Myocyte (in vitro differentiated cells): ENCODE data around the gene TTLL10. TPM values are rescaled to one million over a fixed set of nuclear protein-coding genes. Genes with fewer than 3 reads are reported as not detected.
A peak's percentile ranks its signal among the peaks of the same experiment; 100 is the strongest.

ENCODE experiments used
- DNase-seq: peaks from one replicate; pipeline ENCODE4 v3.0.0-alpha.2; 2012; ENCODE audit warnings: low read depth
- microRNA counts: library from miRNA; unstranded; fragments of <30 nt; microRNA quantifications from one replicate; lab custom pipeline; 2016
- microRNA-seq: library from miRNA; unstranded; fragments of <30 nt; microRNA quantifications from one replicate; pipeline ENCODE4, GENCODE V29; 2016
- total RNA-seq: library from RNA; depleted of rRNA; stranded (reverse); fragments of >200 nt; gene quantifications from 2 replicates; pipeline ENCODE4 v1.2.3, GENCODE V29; 2014

The TTLL10 gene
- total RNA-seq, 1 donor from 2014 or later: not detected

DNA sequence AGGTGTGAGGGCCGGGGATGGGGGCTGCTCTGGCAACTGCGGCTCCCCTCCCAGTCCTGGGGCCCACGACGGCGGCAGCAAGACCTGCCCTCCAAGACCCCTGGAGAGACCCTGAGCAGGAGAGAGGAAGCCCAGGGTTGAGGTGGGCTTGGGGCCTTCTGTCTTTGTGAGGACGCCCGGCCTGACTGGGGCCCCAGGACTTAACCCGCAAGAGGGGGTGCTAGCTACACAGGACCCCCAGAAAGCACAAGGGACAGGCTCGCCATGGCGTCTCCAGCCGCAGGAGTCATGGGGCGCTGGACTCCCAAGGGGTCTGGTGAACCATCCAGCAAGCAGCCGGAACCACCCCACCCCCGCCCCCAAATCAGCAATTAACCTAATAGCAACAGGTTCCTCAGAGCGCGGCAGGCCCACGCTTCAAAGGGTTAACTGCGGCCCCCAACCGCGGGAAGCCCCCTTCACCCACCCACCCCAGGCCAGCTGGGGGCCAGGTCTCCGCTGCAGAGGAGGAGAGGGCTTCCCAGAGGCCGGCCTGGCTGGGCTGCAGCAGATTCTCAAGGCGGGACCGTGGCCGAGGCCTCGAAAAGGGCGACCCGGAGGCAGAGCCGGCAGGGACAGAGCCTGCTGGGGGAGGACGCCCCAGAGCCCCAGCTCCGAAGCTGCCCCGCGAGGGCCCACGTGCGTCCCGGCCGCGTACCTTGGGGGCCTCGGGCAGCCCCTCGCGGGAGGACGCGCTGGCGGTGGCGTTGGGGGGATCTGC, 72.3 kb downstream of the TTLL10 start:
- no peak for DNase-seq

DNA sequence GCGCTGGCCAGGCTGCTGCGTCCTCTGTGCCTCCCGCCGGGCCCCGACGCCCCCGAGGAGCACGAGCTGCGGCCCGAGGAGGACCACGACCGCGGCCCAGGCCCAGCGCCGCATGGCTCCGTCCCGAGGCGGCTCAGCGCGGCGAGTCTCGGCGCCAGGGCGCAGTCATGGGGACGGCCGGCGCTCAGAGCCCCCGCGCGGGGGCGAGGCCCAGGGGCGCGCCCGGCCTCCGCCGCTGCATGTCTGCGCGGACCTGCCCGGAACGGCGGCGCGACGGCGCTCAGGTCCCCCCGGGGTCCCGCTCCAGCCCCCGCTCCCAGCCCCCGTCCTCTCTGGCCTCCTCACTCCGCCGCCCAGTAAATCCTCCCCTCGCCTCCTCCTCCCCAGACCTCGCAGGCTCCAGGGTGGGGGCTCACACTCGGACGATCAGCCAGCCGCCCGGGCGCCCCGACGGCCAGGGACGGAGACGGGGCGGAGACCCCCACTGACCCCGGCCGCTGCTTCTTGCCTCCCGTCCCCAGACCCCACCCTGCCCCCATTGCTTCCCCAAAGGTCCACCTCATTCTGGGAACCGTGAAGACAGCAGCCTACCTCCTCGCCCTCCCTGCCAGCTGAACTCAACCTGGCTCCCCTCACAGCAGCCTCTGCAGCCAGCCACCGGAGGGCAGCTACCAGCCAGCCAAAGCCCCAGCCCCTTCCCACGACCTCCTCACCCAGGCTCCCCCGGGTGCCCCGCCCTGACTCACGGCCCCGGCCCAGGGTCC, 73.1 kb downstream of the TTLL10 start, which contains the start of gene C1QTNF12:
TSS of gene C1QTNF12 (minus strand) at position 146 of the 764 bp plus-strand sequence. CDS start at position 114, 32 bp downstream.
- DNase-seq: no peak

DNA sequence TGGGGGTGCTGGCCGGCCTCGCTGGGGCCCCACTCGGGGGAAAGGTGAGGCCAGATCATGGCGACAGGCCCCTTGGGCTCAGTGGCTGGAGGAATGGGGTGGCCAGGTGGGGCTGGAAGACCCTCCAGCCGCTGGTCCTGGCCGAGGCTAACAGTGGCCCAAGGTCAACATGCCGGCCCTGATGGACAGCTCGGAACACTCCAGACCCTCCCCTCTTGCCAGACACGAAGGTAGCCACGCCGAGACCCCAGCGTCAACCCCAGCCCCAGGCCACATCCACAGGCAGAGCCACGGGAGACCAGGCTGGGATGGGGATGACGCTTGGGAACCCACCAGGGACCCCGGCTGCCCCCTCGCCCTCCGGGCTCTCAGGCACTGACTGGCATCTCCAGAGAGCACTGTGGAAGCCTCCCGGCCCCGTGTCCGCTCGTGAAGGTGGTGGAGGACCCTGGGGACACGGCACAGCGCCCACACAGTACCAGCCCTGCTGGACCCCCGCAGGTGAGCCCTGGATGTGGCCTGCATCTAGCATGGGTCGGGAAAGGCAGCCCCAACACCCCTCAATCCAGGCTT, 73.7 kb downstream of the TTLL10 start:
- no peak for DNase-seq

MicroRNAs encoded within 50 kb of the gene (microRNA counts, 767-probe panel; counts per million panel counts)
- not detected for microRNA hsa-miR-200a-3p (lab: Ali Mortazavi, UCI)
- not detected for microRNA hsa-miR-200b-3p (lab: Ali Mortazavi, UCI)
- microRNA hsa-miR-429 (lab: Ali Mortazavi, UCI): not detected

Small RNAs within 50 kb of the gene (microRNA-seq; reads per million reads assigned to microRNA genes)
- gene MIR200A (1.6 reads per million, percentile 3 among the genes with 10 or more reads in this experiment), gene MIR200B (6.6 reads per million, percentile 27 among the genes with 10 or more reads in this experiment), gene MIR429 (4.5 reads per million, percentile 20 among the genes with 10 or more reads in this experiment)

Other genes with a start within 250 kb of the TTLL10 start
- gene SAMD11, start 250.0 kb upstream of the TTLL10 start, total RNA-seq: 0.86 and 1.4 TPM in 2 replicates
- 70.2 and 71.9 TPM in 2 replicates for gene NOC2L, start 214.6 kb upstream of the TTLL10 start, total RNA-seq
- gene KLHL17, start 213.3 kb upstream of the TTLL10 start, total RNA-seq: 5.6 and 13.6 TPM in 2 replicates
- gene PLEKHN1, start 207.4 kb upstream of the TTLL10 start, total RNA-seq: 0.24 TPM in 1 of 2 replicates, not detected in the other
- gene PERM1, start 191.8 kb upstream of the TTLL10 start, total RNA-seq: 1.4 TPM in 1 of 2 replicates, not detected in the other
- gene HES4, start 173.8 kb upstream of the TTLL10 start, total RNA-seq: 45.8 and 63.9 TPM in 2 replicates
- 103 and 148 TPM in 2 replicates for gene ISG15, start 160.4 kb upstream of the TTLL10 start, total RNA-seq
- 108 and 171 TPM in 2 replicates for gene AGRN, start 153.8 kb upstream of the TTLL10 start, total RNA-seq
- 0.05 and 0.83 TPM in 2 replicates for gene RNF223, start 99.6 kb upstream of the TTLL10 start, total RNA-seq
- 10.0 and 11.7 TPM in 2 replicates for gene C1orf159, start 57.8 kb upstream of the TTLL10 start, total RNA-seq
- 0.47 TPM in 1 of 2 replicates, not detected in the other for gene TNFRSF18, start 32.7 kb downstream of the TTLL10 start, total RNA-seq
- not detected in 2 replicates for gene TNFRSF4, start 40.3 kb downstream of the TTLL10 start, total RNA-seq
- gene SDF4, start 58.1 kb downstream of the TTLL10 start, total RNA-seq: 142 and 150 TPM in 2 replicates
- gene B3GALT6, start 58.4 kb downstream of the TTLL10 start, total RNA-seq: 61.8 and 68.1 TPM in 2 replicates
- gene C1QTNF12, start 72.8 kb downstream of the TTLL10 start, total RNA-seq: 1.2 TPM in 1 of 2 replicates, not detected in the other
- 50.3 and 52.2 TPM in 2 replicates for gene UBE2J2, start 100.0 kb downstream of the TTLL10 start, total RNA-seq
- gene SCNN1D, start 106.6 kb downstream of the TTLL10 start, total RNA-seq: 2.2 and 2.5 TPM in 2 replicates
- 97.3 and 106 TPM in 2 replicates for gene ACAP3, start 134.1 kb downstream of the TTLL10 start, total RNA-seq
- gene PUSL1, start 134.7 kb downstream of the TTLL10 start, total RNA-seq: 41.6 and 43.4 TPM in 2 replicates
- 74.5 and 76.4 TPM in 2 replicates for gene INTS11, start 150.8 kb downstream of the TTLL10 start, total RNA-seq
- 26.2 and 28.9 TPM in 2 replicates for gene CPTP, start 150.9 kb downstream of the TTLL10 start, total RNA-seq
- 0.10 and 0.13 TPM in 2 replicates for gene TAS1R3, start 157.4 kb downstream of the TTLL10 start, total RNA-seq
- 121 and 137 TPM in 2 replicates for gene DVL1, start 175.5 kb downstream of the TTLL10 start, total RNA-seq
- gene MXRA8, start 184.7 kb downstream of the TTLL10 start, total RNA-seq: 224 and 252 TPM in 2 replicates
- 183 and 198 TPM in 2 replicates for gene AURKAIP1, start 201.3 kb downstream of the TTLL10 start, total RNA-seq
- gene CCNL2, start 225.5 kb downstream of the TTLL10 start, total RNA-seq: 185 and 228 TPM in 2 replicates
- 113 TPM in 2 replicates for gene MRPL20, start 233.4 kb downstream of the TTLL10 start, total RNA-seq
- not detected in 2 replicates for gene ANKRD65, start 247.4 kb downstream of the TTLL10 start, total RNA-seq